Measurements from ENCODE around the gene RTN4IP1.

GRCh38 chr6:106553440-106553839, 75.9 kb downstream of the RTN4IP1 start:
- TF ChIP-seq, protein P1, sequence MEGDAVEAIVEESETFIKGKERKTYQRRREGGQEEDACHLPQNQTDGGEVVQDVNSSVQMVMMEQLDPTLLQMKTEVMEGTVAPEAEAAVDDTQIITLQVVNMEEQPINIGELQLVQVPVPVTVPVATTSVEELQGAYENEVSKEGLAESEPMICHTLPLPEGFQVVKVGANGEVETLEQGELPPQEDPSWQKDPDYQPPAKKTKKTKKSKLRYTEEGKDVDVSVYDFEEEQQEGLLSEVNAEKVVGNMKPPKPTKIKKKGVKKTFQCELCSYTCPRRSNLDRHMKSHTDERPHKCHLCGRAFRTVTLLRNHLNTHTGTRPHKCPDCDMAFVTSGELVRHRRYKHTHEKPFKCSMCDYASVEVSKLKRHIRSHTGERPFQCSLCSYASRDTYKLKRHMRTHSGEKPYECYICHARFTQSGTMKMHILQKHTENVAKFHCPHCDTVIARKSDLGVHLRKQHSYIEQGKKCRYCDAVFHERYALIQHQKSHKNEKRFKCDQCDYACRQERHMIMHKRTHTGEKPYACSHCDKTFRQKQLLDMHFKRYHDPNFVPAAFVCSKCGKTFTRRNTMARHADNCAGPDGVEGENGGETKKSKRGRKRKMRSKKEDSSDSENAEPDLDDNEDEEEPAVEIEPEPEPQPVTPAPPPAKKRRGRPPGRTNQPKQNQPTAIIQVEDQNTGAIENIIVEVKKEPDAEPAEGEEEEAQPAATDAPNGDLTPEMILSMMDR (IDR thresholded peaks at IDR 0.05) = no peak
- TF ChIP-seq SMAD3 (CRISPR knock-in tag; IDR thresholded peaks at IDR 0.05; ENCODE audit: borderline replicate concordance) (no peak), NR3C1 (CRISPR knock-in tag; conservative IDR thresholded peaks at IDR 0.05; ENCODE audit: low read depth) (no peak), ELF4 (CRISPR knock-in tag; IDR thresholded peaks at IDR 0.05; ENCODE audit: low read depth) (no peak)
- TF ChIP-seq, protein P2, sequence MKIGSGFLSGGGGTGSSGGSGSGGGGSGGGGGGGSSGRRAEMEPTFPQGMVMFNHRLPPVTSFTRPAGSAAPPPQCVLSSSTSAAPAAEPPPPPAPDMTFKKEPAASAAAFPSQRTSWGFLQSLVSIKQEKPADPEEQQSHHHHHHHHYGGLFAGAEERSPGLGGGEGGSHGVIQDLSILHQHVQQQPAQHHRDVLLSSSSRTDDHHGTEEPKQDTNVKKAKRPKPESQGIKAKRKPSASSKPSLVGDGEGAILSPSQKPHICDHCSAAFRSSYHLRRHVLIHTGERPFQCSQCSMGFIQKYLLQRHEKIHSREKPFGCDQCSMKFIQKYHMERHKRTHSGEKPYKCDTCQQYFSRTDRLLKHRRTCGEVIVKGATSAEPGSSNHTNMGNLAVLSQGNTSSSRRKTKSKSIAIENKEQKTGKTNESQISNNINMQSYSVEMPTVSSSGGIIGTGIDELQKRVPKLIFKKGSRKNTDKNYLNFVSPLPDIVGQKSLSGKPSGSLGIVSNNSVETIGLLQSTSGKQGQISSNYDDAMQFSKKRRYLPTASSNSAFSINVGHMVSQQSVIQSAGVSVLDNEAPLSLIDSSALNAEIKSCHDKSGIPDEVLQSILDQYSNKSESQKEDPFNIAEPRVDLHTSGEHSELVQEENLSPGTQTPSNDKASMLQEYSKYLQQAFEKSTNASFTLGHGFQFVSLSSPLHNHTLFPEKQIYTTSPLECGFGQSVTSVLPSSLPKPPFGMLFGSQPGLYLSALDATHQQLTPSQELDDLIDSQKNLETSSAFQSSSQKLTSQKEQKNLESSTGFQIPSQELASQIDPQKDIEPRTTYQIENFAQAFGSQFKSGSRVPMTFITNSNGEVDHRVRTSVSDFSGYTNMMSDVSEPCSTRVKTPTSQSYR (CRISPR knock-in tag; IDR thresholded peaks at IDR 0.05) = no peak

All from WTC11 (cell line).